Choroid plexus epithelial cell (primary cell): ENCODE data around the gene NEDD4L.
"Not testable (repeated sequence)": the region's sequence is repeated elsewhere in the genome, so short reads cannot be mapped to it uniquely, and the experiment has no call there.

Experiments used
- DNase-seq: peaks from one replicate; pipeline ENCODE4 v3.0.0-alpha.2; 2010; ENCODE audit warnings: low read depth
- H3K4me3 ChIP-seq: 2 replicates; pipeline ENCODE4 v1.5.1; 2011; ENCODE audit warnings: low read depth, mild to moderate bottlenecking, control low read depth, low read length, moderate library complexity
- CTCF ChIP-seq: conservative IDR thresholded peaks from 2 replicates; pipeline ENCODE4 v1.5.1; 2011; ENCODE audit warnings: low read depth, mild to moderate bottlenecking, control low read depth, inconsistent platforms, low read length, moderate library complexity

NEDD4L gene

GRCh38 chr18:58258692-58259342 is 214.8 kb downstream of the NEDD4L start:
- no peak for TF ChIP-seq CTCF
- H3K4me3 ChIP-seq = no peak overlapping the region
- no peak for DNase-seq

GRCh38 chr18:58263055-58263957 is 219.3 kb downstream of the NEDD4L start:
- TF ChIP-seq CTCF = no peak
- no peak overlapping the region for H3K4me3 ChIP-seq
- DNase-seq = no peak

- DNase-seq = no peak
- no peak for TF ChIP-seq CTCF
- no peak overlapping the region for H3K4me3 ChIP-seq
Observed at GRCh38 chr18:58264075-58264474, 220.0 kb downstream of the NEDD4L start.

- no peak for DNase-seq
- TF ChIP-seq CTCF = no peak
- H3K4me3 ChIP-seq = no peak overlapping the region
Observed at GRCh38 chr18:58264840-58265239, 220.8 kb downstream of the NEDD4L start.

GRCh38 chr18:58265489-58265888 is 221.5 kb downstream of the NEDD4L start:
- not testable (repeated sequence) for H3K4me3 ChIP-seq, DNase-seq

- no peak overlapping the region for H3K4me3 ChIP-seq
- no peak for TF ChIP-seq CTCF
- DNase-seq = no peak
Observed at GRCh38 chr18:58266291-58266690, 222.3 kb downstream of the NEDD4L start.

- no peak for DNase-seq
- TF ChIP-seq CTCF = no peak
- H3K4me3 ChIP-seq = no peak overlapping the region
Observed at GRCh38 chr18:58267493-58267892, 223.5 kb downstream of the NEDD4L start.
